ENCODE measurements around the gene LHFPL3.

- no peak for TF ChIP-seq CTCF (IDR thresholded peaks at IDR 0.05; ENCODE audit: low read length)
- no peak for TF ChIP-seq EZH2phosphoT487 (IDR thresholded peaks at IDR 0.05; ENCODE audit: low read length)
- TF ChIP-seq EZH2 (optimal IDR thresholded peaks at IDR 0.05; ENCODE audit: low read depth, low read length): no peak
Measured at GRCh38 chr7:104395162-104395561, 66.8 kb downstream of the LHFPL3 start.
